Anterior cingulate cortex (tissue), 58 donors: ENCODE results near the gene SNAPC1.
A peak's percentile ranks its signal among the peaks of the same experiment; 100 is the strongest.
"Not testable (repeated sequence)": the region's sequence is repeated elsewhere in the genome, so short reads cannot be mapped to it uniquely, and the experiment has no call there.

Source experiments
- DNase-seq, 58 donors: peaks; one replicate each; lab custom pipeline; 2025; lab: John Stamatoyannopoulos, UW

SNAPC1 gene

DNA sequence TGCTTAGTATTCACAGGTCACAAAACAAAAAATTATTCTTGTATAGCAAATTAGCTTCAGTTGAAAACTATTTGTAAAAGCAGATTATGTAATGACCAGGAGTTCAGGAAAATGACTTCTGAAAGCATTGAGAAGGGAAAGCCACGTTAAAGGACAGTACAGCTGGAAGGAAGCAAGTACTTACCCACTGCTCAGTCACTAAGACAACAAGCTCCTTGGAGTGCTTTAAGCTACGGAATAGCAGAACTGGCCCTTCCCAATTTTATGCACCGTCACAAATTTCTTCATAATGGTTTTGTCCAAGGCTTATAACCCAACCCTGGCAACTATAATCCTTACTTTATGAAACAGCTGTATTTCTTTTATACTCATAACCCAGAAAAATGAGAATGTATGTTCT is 13.0 kb upstream of the SNAPC1 start:
- DNase-seq, result no peak

DNA sequence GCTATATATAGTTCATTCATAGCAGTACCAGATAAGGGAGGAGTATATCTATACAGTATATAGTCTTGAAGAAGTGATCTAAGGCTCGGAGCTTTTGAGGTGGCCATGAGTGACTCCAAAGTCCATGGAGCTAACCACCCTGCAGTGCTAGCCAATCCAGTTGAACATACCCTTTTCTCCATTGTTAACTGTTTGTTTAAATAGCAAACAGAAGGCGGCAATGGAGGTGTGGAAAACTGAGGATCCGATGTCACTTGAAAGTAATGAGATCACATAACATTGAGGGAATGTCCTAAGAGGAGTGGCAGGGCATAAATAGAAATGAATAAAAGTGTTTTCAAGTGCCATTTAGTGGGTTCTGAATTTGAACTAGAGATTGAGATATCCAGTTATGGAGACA is 12.4 kb upstream of the SNAPC1 start:
- DNase-seq, result no peak

GRCh38 chr14:61750708-61751474 is 11.3 kb upstream of the SNAPC1 start:
- peak in 57 of 58 donors; percentile 6 to 80 (median 57) for DNase-seq

DNA sequence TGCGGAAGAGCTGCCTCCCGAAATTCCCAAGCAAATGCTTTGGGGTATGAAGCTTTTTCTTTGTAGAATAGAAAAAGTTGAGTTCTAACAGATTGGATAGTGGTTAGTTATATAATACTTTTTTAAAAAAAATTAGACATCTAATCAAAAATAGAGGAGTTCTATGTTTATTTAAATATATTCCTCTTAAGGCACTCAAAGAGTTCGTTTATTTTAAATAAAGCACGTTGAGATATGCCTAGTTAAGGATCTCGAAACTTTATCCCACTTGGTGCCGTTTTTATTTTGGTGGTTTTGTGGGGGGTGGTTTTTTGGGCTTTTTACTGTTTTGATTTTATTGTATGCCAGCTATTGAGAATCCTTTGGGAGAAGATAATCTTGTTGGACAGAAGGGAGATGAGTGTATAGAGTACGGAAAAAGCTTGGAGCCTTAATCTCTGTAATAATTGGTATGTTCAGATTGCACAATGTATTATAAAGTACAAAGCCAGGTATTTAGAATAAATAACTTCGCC is 10.7 kb upstream of the SNAPC1 start:
- DNase-seq, result no peak

DNA sequence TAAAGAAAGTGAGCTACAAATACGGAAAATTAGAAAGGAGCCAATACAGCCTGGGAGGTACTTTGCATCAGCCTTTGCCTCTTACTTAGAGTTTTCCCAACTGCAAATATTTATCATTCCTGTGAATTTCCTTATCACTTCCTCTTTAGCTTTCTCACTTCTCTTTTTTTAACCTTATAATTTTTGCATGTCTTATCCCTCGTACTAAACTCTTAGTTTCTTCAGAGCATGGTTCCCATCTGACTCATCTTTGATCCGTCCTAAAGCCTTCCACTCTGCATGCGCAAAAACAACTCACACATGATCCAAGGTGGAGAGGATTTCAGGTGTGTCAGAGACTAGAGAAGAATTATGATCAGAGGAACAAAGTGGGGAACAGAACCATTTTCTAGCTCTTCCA is 9.6 kb upstream of the SNAPC1 start:
- DNase-seq, result no peak

DNA sequence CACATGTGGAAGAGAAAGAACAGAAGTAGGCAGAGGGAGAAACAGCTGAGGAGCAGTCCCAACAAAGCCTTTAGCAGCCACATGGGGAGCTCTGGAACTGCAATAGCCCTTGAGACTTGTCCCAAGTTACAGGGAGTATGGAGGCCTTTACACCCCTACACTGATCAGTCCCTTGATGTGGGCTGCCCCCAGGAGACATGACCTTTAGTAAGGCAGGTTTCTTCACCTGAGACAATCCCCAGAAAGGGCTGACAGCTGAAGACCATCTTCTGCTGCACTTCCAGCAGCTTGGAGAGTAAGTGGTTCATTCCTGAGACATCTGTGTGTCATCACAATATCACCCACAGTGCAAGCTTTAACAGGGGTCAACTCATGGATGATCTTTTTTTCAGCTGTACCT is 8.6 kb upstream of the SNAPC1 start:
- DNase-seq, result no peak

GRCh38 chr14:61754627-61755381 is 7.4 kb upstream of the SNAPC1 start:
- no peak for DNase-seq

DNA sequence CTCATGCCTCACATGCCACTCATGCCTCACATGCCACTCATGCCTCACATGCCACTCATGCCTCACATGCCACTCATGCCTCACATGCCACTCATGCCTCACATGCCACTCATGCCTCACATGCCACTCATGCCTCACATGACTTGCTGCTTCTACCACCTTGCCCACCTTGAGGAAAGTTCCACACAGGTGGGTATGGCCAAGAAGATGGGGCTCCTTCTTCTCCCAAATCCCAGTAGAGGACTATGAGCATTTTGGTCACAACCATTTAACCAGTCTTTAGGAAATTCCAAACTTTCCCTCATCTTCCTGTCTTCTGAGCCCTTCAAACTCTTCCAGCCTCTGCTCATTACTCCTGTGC is 6.9 kb upstream of the SNAPC1 start:
- not testable (repeated sequence) for DNase-seq

GRCh38 chr14:61756135-61756534 is 6.1 kb upstream of the SNAPC1 start:
- no peak for DNase-seq

GRCh38 chr14:61759878-61760277 is 2.3 kb upstream of the SNAPC1 start:
- DNase-seq, result no peak

- DNase-seq, result peak in 2 of 58 donors; percentile 32 to 54
These were observed 663 bp upstream of the SNAPC1 start for GRCh38 chr14:61761557-61761956.

DNA sequence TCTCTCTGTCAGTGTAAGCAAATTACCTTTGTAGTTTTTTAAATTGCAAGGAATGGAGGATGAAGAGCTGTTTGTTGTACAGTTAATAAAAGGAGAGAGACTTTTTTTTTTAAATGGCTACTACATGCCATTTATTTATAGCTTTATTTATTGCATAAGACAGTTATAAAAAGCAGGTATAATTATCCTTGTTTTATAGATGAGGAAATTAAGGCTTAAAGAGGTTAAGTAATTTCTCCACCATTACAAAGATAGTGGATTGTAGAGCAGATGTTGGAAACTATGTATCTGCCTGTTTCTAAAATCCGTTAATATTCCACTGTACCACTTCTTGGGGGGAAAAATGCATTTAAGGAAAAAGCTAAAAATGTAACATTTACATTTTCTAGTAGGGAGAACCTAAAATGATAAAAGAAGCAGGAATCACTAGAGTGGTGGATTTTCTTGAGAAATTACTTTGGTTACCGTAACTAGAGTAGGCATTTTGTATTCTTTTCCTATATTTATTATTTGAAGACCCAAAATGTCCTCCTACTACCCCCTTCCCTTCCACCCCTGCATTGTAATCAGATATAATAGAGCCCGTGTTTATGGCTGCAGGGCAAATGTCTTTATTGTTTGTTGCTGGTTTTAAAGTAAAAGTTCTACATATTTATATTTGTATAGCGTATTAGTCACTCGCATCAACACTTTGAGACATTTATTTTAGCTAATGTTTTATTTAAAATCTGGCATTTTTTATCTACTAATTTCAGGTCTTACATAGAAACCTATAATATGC is 2.3 kb downstream of the SNAPC1 start:
- no peak for DNase-seq

DNA sequence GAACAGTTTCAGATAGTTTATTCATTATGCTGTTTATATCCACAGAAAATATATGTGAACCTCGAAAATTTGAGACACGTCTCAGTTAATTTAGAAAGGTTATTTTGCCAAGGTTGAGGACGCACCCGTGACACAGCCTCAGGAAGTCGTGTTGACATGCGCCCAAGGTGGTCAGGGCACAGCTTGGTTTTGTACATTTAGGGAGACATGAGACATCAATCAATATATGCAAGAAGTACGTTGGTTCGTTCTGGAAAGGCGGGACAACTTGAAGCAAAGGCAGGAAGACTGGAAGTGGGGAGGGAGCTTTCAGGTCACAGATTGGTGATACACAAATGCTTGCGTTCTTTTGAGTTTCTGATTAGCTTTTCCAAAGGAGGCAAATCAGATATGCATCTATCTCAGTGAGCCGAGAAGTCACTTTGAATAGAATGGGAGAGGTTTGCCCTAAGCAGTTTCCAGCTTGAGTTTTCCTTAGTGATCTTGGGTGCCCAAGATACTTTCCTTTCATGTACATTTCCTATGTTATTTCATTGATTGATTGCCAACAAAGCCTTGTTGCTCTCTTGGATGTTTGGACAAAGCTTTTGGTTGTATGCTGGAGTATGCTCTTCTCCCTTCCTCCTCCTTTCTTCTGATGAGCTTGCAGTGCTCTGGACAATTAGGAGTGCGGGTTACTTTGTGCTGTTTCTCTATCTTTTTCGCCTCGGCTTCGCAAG is 3.2 kb downstream of the SNAPC1 start:
- no peak for DNase-seq

- no peak for DNase-seq
These were observed 3.9 kb downstream of the SNAPC1 start for GRCh38 chr14:61766151-61766550.

DNA sequence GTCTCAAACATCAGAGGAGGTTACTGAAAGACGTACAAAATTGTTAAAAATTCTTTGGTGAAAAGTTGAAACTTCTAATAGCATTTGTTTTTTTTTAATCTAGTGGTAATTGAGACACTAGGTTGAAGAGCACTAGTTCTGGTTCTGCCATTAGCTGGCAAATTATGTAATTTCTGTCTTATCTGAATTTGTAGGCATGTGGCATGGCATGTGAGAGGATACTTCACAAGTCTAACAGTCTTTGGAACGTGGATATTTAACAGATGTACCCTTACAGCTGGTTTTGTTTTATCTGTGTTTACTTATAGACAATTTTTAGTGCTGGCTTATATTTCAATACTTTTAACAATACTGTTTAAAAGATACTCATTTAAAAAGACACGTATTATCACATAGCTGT is 6.0 kb downstream of the SNAPC1 start:
- DNase-seq, result no peak

GRCh38 chr14:61769893-61770292 is 7.7 kb downstream of the SNAPC1 start:
- no peak for DNase-seq

- DNase-seq, result no peak
These were observed 12.6 kb downstream of the SNAPC1 start for GRCh38 chr14:61774861-61775260.

- no peak for DNase-seq
These were observed 17.9 kb downstream of the SNAPC1 start for GRCh38 chr14:61780125-61780524.

DNA sequence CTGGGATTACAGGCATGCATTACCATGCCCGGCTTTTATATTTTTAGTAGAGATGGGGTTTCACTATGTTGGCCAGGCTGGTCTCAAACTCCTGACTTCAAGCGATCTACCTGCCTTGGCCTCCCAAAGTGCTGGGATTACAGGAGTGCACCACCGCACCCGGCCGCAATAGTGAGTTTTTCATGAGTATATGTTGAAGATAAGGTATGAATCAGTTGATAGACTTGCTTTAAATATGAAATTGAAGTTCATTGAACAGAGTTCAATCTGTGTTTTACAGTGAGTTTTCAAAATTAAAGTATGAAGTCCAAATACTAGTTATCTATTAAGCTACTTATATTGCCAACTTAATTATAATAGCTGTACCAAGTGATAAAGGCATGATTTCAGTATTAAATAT is 35.1 kb downstream of the SNAPC1 start:
- no peak for DNase-seq

- DNase-seq, result no peak
These were observed 39.9 kb downstream of the SNAPC1 start for GRCh38 chr14:61802010-61802568.
